Naive thymus-derived CD4-positive, alpha-beta T cell (primary cell): ENCODE results near the gene ABCG5. TPM values are rescaled to one million over a fixed set of nuclear protein-coding genes. Genes with fewer than 3 reads are reported as not detected.

Source experiments
- ATAC-seq: fragments of 150-1000 bp; cut with Tn5 transposase; 2 replicates; pipeline ENCODE4 v1.10.0; 2021; ENCODE audit warnings: mild to moderate bottlenecking, moderate library complexity
- CTCF ChIA-PET: fragments of 350-600 bp; sonication (Branson Sonifier 250); formaldehyde crosslinking; loops from one replicate; lab custom pipeline; 2021; ENCODE audit warnings: antibody characterized with exemption; lab: Charles Lee
- POLR2A ChIA-PET: fragments of 350-600 bp; sonication (Branson Sonifier 250); formaldehyde crosslinking; loops from one replicate; lab custom pipeline; 2021; ENCODE audit warnings: antibody characterized with exemption, inconsistent platforms; lab: Charles Lee
- DNase-seq, 9 donors: peaks; one replicate each; pipeline versions ENCODE4 v3.0.0 to v3.0.0-alpha.2; 2020 to 2022; ENCODE audit warnings: mixed read lengths in 1 of 9
- H3K27ac ChIP-seq: one replicate; pipeline ENCODE4 v1.7.0; 2013; ENCODE audit warnings: mild to moderate bottlenecking, low read depth, low read length, moderate library complexity
- H3K27me3 ChIP-seq, 2 donors: one replicate each; pipeline ENCODE4 v1.7.0; 2013; ENCODE audit warnings: low read length in 2 of 2, mild to moderate bottlenecking in 2 of 2, moderate library complexity in 2 of 2; ENCODE audit not compliant: control insufficient read depth in 2 of 2, insufficient read depth in 2 of 2
- H3K36me3 ChIP-seq, 3 experiments: 1 replicate in 2 of 3; 2 replicates in 1 of 3; pipeline ENCODE4 v1.7.0; 2013; ENCODE audit warnings: low read length in 3 of 3, mild to moderate bottlenecking in 3 of 3, moderate library complexity in 1 of 3; ENCODE audit not compliant: insufficient read depth in 3 of 3, control insufficient read depth in 2 of 3
- H3K4me1 ChIP-seq, 2 donors: one replicate each; pipeline ENCODE4 v1.7.0; 2013; ENCODE audit warnings: low read length in 2 of 2, mild to moderate bottlenecking in 2 of 2, moderate library complexity in 1 of 2; ENCODE audit not compliant: control insufficient read depth in 2 of 2, insufficient read depth in 2 of 2
- H3K4me3 ChIP-seq: 2 replicates; pipeline ENCODE4 v1.7.0; 2013; ENCODE audit warnings: mild to moderate bottlenecking, low read length
- H3K9me3 ChIP-seq, 3 experiments: 1 replicate in 2 of 3; 2 replicates in 1 of 3; pipeline ENCODE4 v1.7.0; 2013; ENCODE audit warnings: low read length in 3 of 3; ENCODE audit not compliant: control insufficient read depth in 2 of 3
- H3K27ac Mint-ChIP-seq, 9 donors: one replicate each; pipeline ENCODE4 v1.8.0; 2020 to 2022; ENCODE audit warnings: mixed read lengths in 9 of 9, mild to moderate bottlenecking in 8 of 9, moderate library complexity in 5 of 9, inconsistent platforms in 2 of 9
- H3K27me3 Mint-ChIP-seq, 5 donors: one replicate each; pipeline ENCODE4 v1.8.0; 2021 to 2022; ENCODE audit warnings: mixed read lengths in 5 of 5, mild to moderate bottlenecking in 1 of 5
- H3K36me3 Mint-ChIP-seq, 5 donors: one replicate each; pipeline ENCODE4 v1.8.0; 2020 to 2022; ENCODE audit warnings: mixed read lengths in 5 of 5, mild to moderate bottlenecking in 3 of 5, inconsistent platforms in 1 of 5
- H3K4me1 Mint-ChIP-seq, 7 donors: one replicate each; pipeline ENCODE4 v1.8.0; 2020 to 2022; ENCODE audit warnings: mixed read lengths in 7 of 7, mild to moderate bottlenecking in 3 of 7, inconsistent platforms in 1 of 7
- H3K4me3 Mint-ChIP-seq, 10 donors: one replicate each; pipeline ENCODE4 v1.8.0; 2020 to 2022; ENCODE audit warnings: mild to moderate bottlenecking in 10 of 10, mixed read lengths in 10 of 10, moderate library complexity in 6 of 10, inconsistent platforms in 2 of 10
- H3K9me3 Mint-ChIP-seq, 11 donors: one replicate each; pipeline ENCODE4 v1.8.0; 2020 to 2022; ENCODE audit warnings: mixed read lengths in 11 of 11, mild to moderate bottlenecking in 4 of 11, inconsistent platforms in 1 of 11, moderate library complexity in 1 of 11
- intact Hi-C, 2 donors: fragments of 100-400 bp; cut with micrococcal nuclease; formaldehyde crosslinking; loops; one replicate each; pipeline ENCODE4 v1.15.1; 2023
- polyA plus RNA-seq, 2 donors: library from polyadenylated mRNA; unstranded; fragments of 300-500 nt; fragmentation: Illumina TruSeq; gene quantifications; one replicate each; pipeline ENCODE4 v1.2.3, GENCODE V29; 2021
- total RNA-seq, 6 experiments: library from RNA in 5 of 6; stranded (reverse) in 5 of 6; gene quantifications; 1 replicate in 5 of 6; 2 replicates in 1 of 6; pipeline ENCODE4 v1.2.3 and lab custom pipeline; 2021 to 2026

The ABCG5 gene
- total and polyA plus RNA-seq, 7 experiments from 2014 or later = not detected

- Mint-ChIP-seq H3K36me3 (no peaks in the 10 kb centered on the region), H3K4me1 (peaks cover 0 to 2% (median 0%) of the 10 kb centered on the region in 7 donors), H3K9me3 (no peaks in the 10 kb centered on the region), H3K27me3 (peaks cover 0 to 4% (median 3%) of the 10 kb centered on the region in 5 donors), H3K4me3 (no peak overlapping the region), H3K27ac (no peak overlapping the region)
- DNase-seq = no peak
- intact Hi-C loops = no loop called here
- no peaks in the 10 kb centered on the region for H3K9me3 ChIP-seq
- no peaks in the 10 kb centered on the region for H3K36me3 ChIP-seq
- no peaks in the 10 kb centered on the region for H3K4me1 ChIP-seq
- ChIA-PET POLR2A (no interaction called here), CTCF (no interaction called here)
- H3K27ac ChIP-seq = no peak overlapping the region
- no peak overlapping the region for H3K4me3 ChIP-seq
- no peaks in the 10 kb centered on the region for H3K27me3 ChIP-seq
- no peak for ATAC-seq
Observed at GRCh38 chr2:43837033-43837432, 1.6 kb downstream of the ABCG5 start.

- H3K36me3 Mint-ChIP-seq = no peaks in the 10 kb centered on the region
- CTCF ChIA-PET = no interaction called here
- H3K36me3 ChIP-seq = no peaks in the 10 kb centered on the region
- no peak overlapping the region for H3K4me3 Mint-ChIP-seq
- DNase-seq (no peak), ATAC-seq (no peak)
- H3K4me1 ChIP-seq = no peaks in the 10 kb centered on the region
- H3K27ac Mint-ChIP-seq = no peak overlapping the region
- no peak overlapping the region for H3K4me3 ChIP-seq
- H3K27me3 Mint-ChIP-seq = peaks cover 15 to 27% (median 18%) of the 10 kb centered on the region in 5 donors
- POLR2A ChIA-PET = no interaction called here
- H3K9me3 ChIP-seq = no peaks in the 10 kb centered on the region
- no peak overlapping the region for H3K27ac ChIP-seq
- no peaks in the 10 kb centered on the region for H3K27me3 ChIP-seq
- peaks cover 0 to 7% (median 3%) of the 10 kb centered on the region in 7 donors for H3K4me1 Mint-ChIP-seq
- intact Hi-C loops = no loop called here
- no peaks in the 10 kb centered on the region for H3K9me3 Mint-ChIP-seq
Observed at GRCh38 chr2:43832457-43832856, 6.2 kb downstream of the ABCG5 start.

- Mint-ChIP-seq H3K4me3 (peak overlapping the region in 2 of 10 donors; percentile 9 to 46), H3K27me3 (peaks cover 15 to 27% (median 18%) of the 10 kb centered on the region in 5 donors), H3K9me3 (no peaks in the 10 kb centered on the region), H3K36me3 (no peaks in the 10 kb centered on the region), H3K4me1 (peaks cover 0 to 7% (median 3%) of the 10 kb centered on the region in 7 donors), H3K27ac (no peak overlapping the region)
- Histone ChIP-seq H3K36me3 (no peaks in the 10 kb centered on the region), H3K4me3 (no peak overlapping the region), H3K9me3 (no peaks in the 10 kb centered on the region), H3K4me1 (no peaks in the 10 kb centered on the region), H3K27ac (no peak overlapping the region), H3K27me3 (no peaks in the 10 kb centered on the region)
- ChIA-PET CTCF (no interaction called here), POLR2A (no interaction called here)
- DNase-seq = no peak
- no peak for ATAC-seq
- intact Hi-C loops = no loop called here
Observed at GRCh38 chr2:43831543-43832294, 6.9 kb downstream of the ABCG5 start.

- peaks cover 24 to 43% (median 33%) of the 10 kb centered on the region in 5 donors for H3K27me3 Mint-ChIP-seq
- no peaks in the 10 kb centered on the region for H3K36me3 Mint-ChIP-seq
- no peak overlapping the region for H3K4me3 Mint-ChIP-seq
- H3K27ac Mint-ChIP-seq = no peak overlapping the region
- Histone ChIP-seq H3K27me3 (no peaks in the 10 kb centered on the region), H3K4me1 (no peaks in the 10 kb centered on the region), H3K9me3 (no peaks in the 10 kb centered on the region), H3K36me3 (no peaks in the 10 kb centered on the region), H3K27ac (no peak overlapping the region), H3K4me3 (no peak overlapping the region)
- ChIA-PET POLR2A (no interaction called here), CTCF (no interaction called here)
- intact Hi-C loops = no loop called here
- no peak for ATAC-seq
- DNase-seq = no peak
- H3K4me1 Mint-ChIP-seq = peaks cover 0 to 6% (median 3%) of the 10 kb centered on the region in 7 donors
- H3K9me3 Mint-ChIP-seq = no peaks in the 10 kb centered on the region
Observed at GRCh38 chr2:43826305-43827250, 12.1 kb downstream of the ABCG5 start.

- ChIA-PET CTCF (no interaction called here), POLR2A (no interaction called here)
- Histone ChIP-seq H3K36me3 (no peaks in the 10 kb centered on the region), H3K27me3 (no peaks in the 10 kb centered on the region), H3K4me1 (no peaks in the 10 kb centered on the region), H3K27ac (no peak overlapping the region), H3K4me3 (no peak overlapping the region), H3K9me3 (no peaks in the 10 kb centered on the region)
- Mint-ChIP-seq H3K4me3 (no peak overlapping the region), H3K36me3 (peaks cover 0 to 3% (median 0%) of the 10 kb centered on the region in 5 donors), H3K27me3 (peaks cover 26 to 46% (median 32%) of the 10 kb centered on the region in 5 donors), H3K27ac (no peak overlapping the region), H3K4me1 (peaks cover 0 to 3% (median 0%) of the 10 kb centered on the region in 7 donors), H3K9me3 (peaks cover 0 to 3% (median 0%) of the 10 kb centered on the region in 11 donors)
- intact Hi-C loops = no loop called here
- ATAC-seq (no peak), DNase-seq (no peak)
Observed at GRCh38 chr2:43825841-43826240, 12.8 kb downstream of the ABCG5 start.

- intact Hi-C loops = no loop called here
- H3K36me3 ChIP-seq = no peaks in the 10 kb centered on the region
- ATAC-seq (no peak), DNase-seq (no peak)
- peaks cover 0 to 3% (median 0%) of the 10 kb centered on the region in 5 donors for H3K36me3 Mint-ChIP-seq
- no peaks in the 10 kb centered on the region for H3K4me1 Mint-ChIP-seq
- ChIA-PET POLR2A (no interaction called here), CTCF (interaction anchor here (0.6 kb wide), 1 partner anchor 569 kb away, joined by 3 read pairs; no protein-coding TSS in a partner anchor)
- no peak overlapping the region for H3K27ac ChIP-seq
- no peak overlapping the region for H3K4me3 Mint-ChIP-seq
- H3K27me3 Mint-ChIP-seq = peaks cover 26 to 41% (median 26%) of the 10 kb centered on the region in 5 donors
- no peak overlapping the region for H3K27ac Mint-ChIP-seq
- H3K27me3 ChIP-seq = no peaks in the 10 kb centered on the region
- H3K9me3 ChIP-seq = no peaks in the 10 kb centered on the region
- no peaks in the 10 kb centered on the region for H3K4me1 ChIP-seq
- peaks cover 0 to 4% (median 0%) of the 10 kb centered on the region in 11 donors for H3K9me3 Mint-ChIP-seq
- H3K4me3 ChIP-seq = no peak overlapping the region
Observed at GRCh38 chr2:43824951-43825493, 13.6 kb downstream of the ABCG5 start.
